Kidney (tissue), 14 donors: ENCODE results near the gene IL17B. TPM values are rescaled to one million over a fixed set of nuclear protein-coding genes. Genes with fewer than 3 reads are reported as not detected.

Experiments used
- DNase-seq, 5 donors: peaks; one replicate each; pipeline ENCODE4 v3.0.0-alpha.2; 2013 to 2020
- FAIRE-seq: peaks from 2 replicates; lab custom pipeline; 2012; peaks lifted over from hg19 to GRCh38; lab: Jason Lieb, UNC
- H3K27ac ChIP-seq, 2 donors: one replicate each; pipeline ENCODE4 v1.7.0; 2013; ENCODE audit warnings: low read depth in 2 of 2, low read length in 2 of 2, inconsistent platforms in 1 of 2
- H3K27me3 ChIP-seq: one replicate; pipeline ENCODE4 v1.7.1; 2013; ENCODE audit warnings: low read length, inconsistent platforms; ENCODE audit not compliant: control insufficient read depth, insufficient read depth
- H3K36me3 ChIP-seq, 3 donors: one replicate each; pipeline versions ENCODE4 v1.7.0 to v1.7.1; 2013; ENCODE audit warnings: low read length in 3 of 3, control low read depth in 1 of 3, inconsistent platforms in 1 of 3; ENCODE audit not compliant: insufficient read depth in 3 of 3, control insufficient read depth in 2 of 3
- H3K4me1 ChIP-seq, 3 donors: one replicate each; pipeline versions ENCODE4 v1.7.0 to v1.7.1; 2013; ENCODE audit warnings: low read length in 3 of 3, inconsistent platforms in 1 of 3, low read depth in 1 of 3; ENCODE audit not compliant: control insufficient read depth in 2 of 3, insufficient read depth in 2 of 3
- H3K4me3 ChIP-seq, 3 donors: one replicate each; pipeline versions ENCODE4 v1.7.0 to v1.8.1; 2013; ENCODE audit warnings: low read length in 3 of 3, control low read depth in 1 of 3, inconsistent platforms in 1 of 3
- H3K9ac ChIP-seq, 3 donors: one replicate each; pipeline versions ENCODE4 v1.7.0 to v1.7.1; 2013; ENCODE audit warnings: low read length in 3 of 3, control low read depth in 1 of 3, inconsistent platforms in 1 of 3
- H3K9me3 ChIP-seq, 3 donors: one replicate each; pipeline versions ENCODE4 v1.7.0 to v1.7.1; 2013; ENCODE audit warnings: low read length in 3 of 3, control low read depth in 1 of 3, inconsistent platforms in 1 of 3; ENCODE audit not compliant: control insufficient read depth in 2 of 3, insufficient read depth in 1 of 3
- intact Hi-C: fragments of 100-400 bp; cut with DNase I; formaldehyde crosslinking; loops from one replicate; pipeline ENCODE4 v1.11.1; 2022
- polyA plus RNA-seq: library from polyadenylated mRNA; stranded (reverse); fragments of 350-450 nt; fragmentation: Illumina TruSeq; extraction: RNeasy Lipid Tissue Mini Kit (QIAGEN cat#74804); gene quantifications from one replicate; pipeline ENCODE4 v1.2.3, GENCODE V29; 2014; ENCODE audit warnings: low read depth, low replicate concordance; ENCODE audit not compliant: insufficient read depth
- total RNA-seq: library from RNA; stranded (reverse); fragmentation: NEBNext Ultra II Directional; extraction: Animal tissue kit (Norgen Biotek cat#: 25700); gene quantifications from one replicate; pipeline ENCODE4 v1.2.1, GENCODE V29; 2021
- TF ChIP-seq, protein P1 (sequence below): IDR thresholded peaks from 3 replicates; pipeline ENCODE4 v1.5.1; 2012; ENCODE audit warnings: mild to moderate bottlenecking, moderate library complexity, borderline replicate concordance; ENCODE audit not compliant: insufficient read depth; ENCODE audit errors: extremely low read depth
- donor health status: control.
- donor health status: control.
- donor health status: control.
- donor health status: control.
- donor health status: control.
- donor health status: DM: yes; HTN: yes; CAD: no.
- donor health status: Normal renal cell carcinoma (clear cell type).

Gene IL17B
- total and polyA plus RNA-seq, 2 donors from 2014 or later, result 1.4 to 4.7 TPM

DNA sequence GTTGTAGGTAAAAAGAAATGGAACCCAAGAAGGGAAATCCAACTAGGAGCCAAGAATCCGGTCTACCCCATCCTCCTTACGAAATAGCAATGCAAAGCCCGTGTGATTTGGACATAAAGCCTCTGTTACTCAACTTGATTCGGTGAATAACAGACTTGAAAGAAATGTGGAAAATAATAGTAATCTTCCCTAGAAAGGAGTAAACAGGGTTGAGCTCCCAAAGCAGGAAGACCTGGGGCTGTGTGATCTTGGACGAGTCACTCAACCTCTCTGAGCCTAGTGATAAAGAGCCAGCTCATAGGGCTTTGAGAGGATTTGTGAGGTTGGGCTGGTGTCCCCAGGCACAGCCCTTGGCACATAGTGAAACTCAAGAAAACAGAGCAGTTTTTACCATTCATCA lies 42.7 kb upstream of the IL17B start:
- H3K9ac ChIP-seq, result peak overlapping the region in 1 of 3 donors; percentile 25
- H3K4me3 ChIP-seq, result no peak overlapping the region
- no peaks in the 10 kb centered on the region for H3K36me3 ChIP-seq
- peak overlapping the region in 1 of 2 donors; percentile 55 for H3K27ac ChIP-seq
- DNase-seq (no peak), FAIRE-seq (no peak)
- H3K4me1 ChIP-seq, result peaks cover 4 to 20% (median 10%) of the 10 kb centered on the region in 3 donors
- TF ChIP-seq, protein P1, sequence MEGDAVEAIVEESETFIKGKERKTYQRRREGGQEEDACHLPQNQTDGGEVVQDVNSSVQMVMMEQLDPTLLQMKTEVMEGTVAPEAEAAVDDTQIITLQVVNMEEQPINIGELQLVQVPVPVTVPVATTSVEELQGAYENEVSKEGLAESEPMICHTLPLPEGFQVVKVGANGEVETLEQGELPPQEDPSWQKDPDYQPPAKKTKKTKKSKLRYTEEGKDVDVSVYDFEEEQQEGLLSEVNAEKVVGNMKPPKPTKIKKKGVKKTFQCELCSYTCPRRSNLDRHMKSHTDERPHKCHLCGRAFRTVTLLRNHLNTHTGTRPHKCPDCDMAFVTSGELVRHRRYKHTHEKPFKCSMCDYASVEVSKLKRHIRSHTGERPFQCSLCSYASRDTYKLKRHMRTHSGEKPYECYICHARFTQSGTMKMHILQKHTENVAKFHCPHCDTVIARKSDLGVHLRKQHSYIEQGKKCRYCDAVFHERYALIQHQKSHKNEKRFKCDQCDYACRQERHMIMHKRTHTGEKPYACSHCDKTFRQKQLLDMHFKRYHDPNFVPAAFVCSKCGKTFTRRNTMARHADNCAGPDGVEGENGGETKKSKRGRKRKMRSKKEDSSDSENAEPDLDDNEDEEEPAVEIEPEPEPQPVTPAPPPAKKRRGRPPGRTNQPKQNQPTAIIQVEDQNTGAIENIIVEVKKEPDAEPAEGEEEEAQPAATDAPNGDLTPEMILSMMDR, result no peak
- no peaks in the 10 kb centered on the region for H3K27me3 ChIP-seq
- intact Hi-C loops, result no loop called here
- H3K9me3 ChIP-seq, result no peaks in the 10 kb centered on the region

GRCh38 chr5:149421372-149421685 lies 42.2 kb upstream of the IL17B start:
- intact Hi-C loops, result no loop called here
- H3K36me3 ChIP-seq, result no peaks in the 10 kb centered on the region
- peaks cover 4 to 20% (median 10%) of the 10 kb centered on the region in 3 donors for H3K4me1 ChIP-seq
- H3K27me3 ChIP-seq, result no peaks in the 10 kb centered on the region
- FAIRE-seq (no peak), DNase-seq (no peak)
- no peaks in the 10 kb centered on the region for H3K9me3 ChIP-seq
- H3K27ac ChIP-seq, result peak overlapping the region; percentile 14 to 71
- TF ChIP-seq, protein P1, result no peak
- no peak overlapping the region for H3K4me3 ChIP-seq
- H3K9ac ChIP-seq, result no peak overlapping the region

- Histone ChIP-seq H3K9ac (no peak overlapping the region), H3K27me3 (no peaks in the 10 kb centered on the region), H3K9me3 (no peaks in the 10 kb centered on the region), H3K36me3 (no peaks in the 10 kb centered on the region), H3K4me3 (no peak overlapping the region), H3K4me1 (peaks cover 4 to 20% (median 10%) of the 10 kb centered on the region in 3 donors), H3K27ac (peak overlapping the region; percentile 67 to 71)
- TF ChIP-seq, protein P1, result no peak
- no peak for DNase-seq
- no peak for FAIRE-seq
- intact Hi-C loops, result no loop called here
These were observed 41.7 kb upstream of the IL17B start for GRCh38 chr5:149420545-149421371.
